ENCODE measurements around the gene GPR35. TPM values are rescaled to one million over a fixed set of nuclear protein-coding genes. Genes with fewer than 3 reads are reported as not detected.

Gene GPR35
- total and polyA plus RNA-seq, 10 of the 15 experiments (the other 5 are each of a cell fraction or from before 2014, with no cell fraction given) = 0.14 to 1.6 (median 0.75) TPM; not detected in 3

DNA sequence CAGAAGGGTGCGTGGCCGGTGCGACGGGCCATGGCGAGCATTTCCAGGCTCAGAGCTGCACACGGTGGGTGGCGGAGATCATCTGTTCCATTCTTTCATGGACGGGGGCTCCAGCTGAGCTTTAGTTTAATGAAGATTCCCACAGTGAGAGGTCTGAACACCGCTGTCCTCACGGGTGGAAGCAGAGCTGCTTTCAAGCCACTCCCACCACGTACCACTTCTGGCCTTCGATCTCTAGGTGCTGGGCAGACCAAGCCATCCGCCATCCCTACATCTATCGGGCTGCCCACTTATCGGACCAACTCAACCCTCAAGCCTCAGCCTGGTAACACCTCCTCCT, 18.5 kb downstream of the GPR35 start (continued):
- TF ChIP-seq, protein P1, sequence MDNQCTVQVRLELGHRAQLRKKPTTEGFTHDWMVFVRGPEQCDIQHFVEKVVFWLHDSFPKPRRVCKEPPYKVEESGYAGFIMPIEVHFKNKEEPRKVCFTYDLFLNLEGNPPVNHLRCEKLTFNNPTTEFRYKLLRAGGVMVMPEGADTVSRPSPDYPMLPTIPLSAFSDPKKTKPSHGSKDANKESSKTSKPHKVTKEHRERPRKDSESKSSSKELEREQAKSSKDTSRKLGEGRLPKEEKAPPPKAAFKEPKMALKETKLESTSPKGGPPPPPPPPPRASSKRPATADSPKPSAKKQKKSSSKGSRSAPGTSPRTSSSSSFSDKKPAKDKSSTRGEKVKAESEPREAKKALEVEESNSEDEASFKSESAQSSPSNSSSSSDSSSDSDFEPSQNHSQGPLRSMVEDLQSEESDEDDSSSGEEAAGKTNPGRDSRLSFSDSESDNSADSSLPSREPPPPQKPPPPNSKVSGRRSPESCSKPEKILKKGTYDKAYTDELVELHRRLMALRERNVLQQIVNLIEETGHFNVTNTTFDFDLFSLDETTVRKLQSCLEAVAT (IDR thresholded peaks at IDR 0.05) = no peak
- no peak for TF ChIP-seq KDM1A (IDR thresholded peaks at IDR 0.05; ENCODE audit: borderline replicate concordance)

DNA sequence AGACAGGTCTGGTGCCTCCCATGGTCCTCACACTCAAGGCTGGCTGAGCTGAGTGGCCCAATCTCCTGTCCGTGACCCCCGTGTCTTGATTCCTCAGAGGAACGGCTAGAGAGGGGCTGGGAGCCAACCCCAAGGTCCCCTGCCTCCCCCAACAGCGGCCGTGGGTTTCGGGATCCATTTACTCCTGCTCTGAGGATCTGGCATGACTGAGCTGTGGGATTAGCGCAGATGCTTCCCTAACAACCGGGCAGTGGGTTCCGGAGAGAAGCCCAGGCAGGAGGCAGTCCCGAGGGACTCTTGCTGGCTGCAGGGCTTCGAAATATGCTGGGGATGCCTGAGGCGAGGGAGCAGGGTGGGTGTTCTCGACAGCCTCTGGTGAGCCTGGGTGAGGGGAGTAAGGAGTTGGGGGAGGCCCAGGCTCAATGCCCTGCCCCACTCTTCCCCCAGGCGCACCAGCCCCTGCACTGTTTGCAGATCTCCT, 18.9 kb downstream of the GPR35 start:
- Histone ChIP-seq H3K4me1 (ENCODE audit: control insufficient read depth, insufficient read depth, low read length) (no peaks in the 10 kb centered on the region), H3K9ac (ENCODE audit: control insufficient read depth, insufficient read depth, low read length) (no peak overlapping the region), H3K36me3 (ENCODE audit: control insufficient read depth in 2 of 2, insufficient read depth in 2 of 2, low read length in 1 of 2) (no peaks in the 10 kb centered on the region), H3K9me3 (replicated peaks; ENCODE audit: control insufficient read depth, insufficient read depth, low read length) (no peaks in the 10 kb centered on the region; the same call in 2 of the 3 replicates), H4K20me1 (ENCODE audit: control insufficient read depth, insufficient read depth) (no peaks in the 10 kb centered on the region), H3K79me2 (ENCODE audit: control insufficient read depth, insufficient read depth, low read length) (no peaks in the 10 kb centered on the region), H2AFZ (ENCODE audit: control insufficient read depth, low read depth, low read length) (no peak overlapping the region), H3K27ac (ENCODE audit: control insufficient read depth, insufficient read depth) (no peak overlapping the region), H3K4me3 (no peak overlapping the region), H3K27me3 (replicated peaks in 1 of 2; ENCODE audit: control insufficient read depth in 2 of 2, insufficient read depth in 2 of 2, low read length in 1 of 2) (no peaks in the 10 kb centered on the region; a peak in 2 of 4 replicates), H3K4me2 (ENCODE audit: control insufficient read depth, insufficient read depth) (no peak overlapping the region)
- ChIA-PET CTCF (no interaction called here), RAD21 (ENCODE audit: unreplicated experiment) (interaction anchor here (1.2 kb wide), 1 partner anchor 130 kb away, joined by 3 read pairs; no protein-coding TSS in a partner anchor), SMC1A (ENCODE audit: uncharacterized antibody, unreplicated experiment) (no interaction called here), POLR2A (no interaction called here)
- in situ Hi-C loops (cut with MboI) = no loop called here
- intact Hi-C loops (cut with micrococcal nuclease; ENCODE audit: unreplicated experiment) = no loop called here
- FAIRE-seq = no peak
- ATAC-seq = no peak
- no TSS peak for BruUV-seq (replicated peaks)
- 35% methylated on average over 13 of the region's 14 CpGs for whole genome bisulfite sequencing (ENCODE audit: insufficient coverage, insufficient replicate concordance, low lambda C conversion rate, missing lambda C conversion rate)
- DNase-seq (ENCODE audit: low read depth, low spot score) = no peak
- TF ChIP-seq TBL1XR1 (IDR thresholded peaks at IDR 0.05; ENCODE audit: low read depth, low read length) = no peak

DNA sequence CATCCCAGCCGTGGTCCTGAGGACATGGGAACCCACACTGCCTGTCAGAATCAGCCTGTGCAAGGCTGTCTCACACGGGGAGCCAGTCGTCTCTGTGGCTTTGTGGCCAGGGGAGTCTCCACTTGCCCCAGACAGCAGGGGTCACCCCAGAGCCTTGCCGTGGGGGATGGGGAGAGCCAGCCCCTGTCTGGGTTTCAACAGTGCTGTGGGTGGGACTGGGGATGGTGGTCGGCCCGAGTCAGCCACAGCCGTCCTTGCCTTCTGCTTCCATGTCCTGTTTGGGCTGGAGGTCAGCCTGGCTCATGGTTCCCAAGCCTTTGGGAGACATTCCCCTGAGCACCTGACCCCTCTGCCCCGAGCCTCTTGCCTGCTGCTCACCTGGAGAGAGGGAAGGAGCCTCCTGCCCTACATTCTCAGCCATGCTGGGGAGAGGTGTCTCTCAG, 19.6 kb downstream of the GPR35 start:
- POLR2A ChIA-PET = no interaction called here
- Histone ChIP-seq H3K27me3 (replicated peaks in 1 of 2; ENCODE audit: control insufficient read depth in 2 of 2, insufficient read depth in 2 of 2, low read length in 1 of 2) (peaks cover 0 to 3% of the 10 kb centered on the region in 2 experiments; a peak in 2 of 4 replicates), H3K4me3 (no peak overlapping the region), H3K4me2 (ENCODE audit: control insufficient read depth, insufficient read depth) (no peak overlapping the region), H3K9me3 (replicated peaks; ENCODE audit: control insufficient read depth, insufficient read depth, low read length) (no peaks in the 10 kb centered on the region; the same call in 2 of the 3 replicates), H2AFZ (ENCODE audit: control insufficient read depth, low read depth, low read length) (no peak overlapping the region), H3K27ac (ENCODE audit: control insufficient read depth, insufficient read depth) (no peak overlapping the region), H3K36me3 (ENCODE audit: control insufficient read depth in 2 of 2, insufficient read depth in 2 of 2, low read length in 1 of 2) (no peaks in the 10 kb centered on the region), H4K20me1 (ENCODE audit: control insufficient read depth, insufficient read depth) (no peaks in the 10 kb centered on the region), H3K4me1 (ENCODE audit: control insufficient read depth, insufficient read depth, low read length) (no peaks in the 10 kb centered on the region), H3K9ac (ENCODE audit: control insufficient read depth, insufficient read depth, low read length) (no peak overlapping the region), H3K79me2 (ENCODE audit: control insufficient read depth, insufficient read depth, low read length) (no peaks in the 10 kb centered on the region)
- SMC1A ChIA-PET (ENCODE audit: uncharacterized antibody, unreplicated experiment) = no interaction called here
- ATAC-seq = no peak
- in situ Hi-C loops (cut with MboI) (no loop called here), intact Hi-C loops (cut with micrococcal nuclease; ENCODE audit: unreplicated experiment) (no loop called here)
- RAD21 ChIA-PET (ENCODE audit: unreplicated experiment) = no interaction called here
- BruUV-seq (replicated peaks) = no TSS peak
- 7% methylated on average over 8 of the region's 8 CpGs for WGBS (ENCODE audit: insufficient coverage, insufficient replicate concordance, low lambda C conversion rate, missing lambda C conversion rate)
- FAIRE-seq = no peak
- CTCF ChIA-PET = no interaction called here
- DNase-seq (ENCODE audit: low read depth, low spot score) = no peak
- TF ChIP-seq, protein P2, sequence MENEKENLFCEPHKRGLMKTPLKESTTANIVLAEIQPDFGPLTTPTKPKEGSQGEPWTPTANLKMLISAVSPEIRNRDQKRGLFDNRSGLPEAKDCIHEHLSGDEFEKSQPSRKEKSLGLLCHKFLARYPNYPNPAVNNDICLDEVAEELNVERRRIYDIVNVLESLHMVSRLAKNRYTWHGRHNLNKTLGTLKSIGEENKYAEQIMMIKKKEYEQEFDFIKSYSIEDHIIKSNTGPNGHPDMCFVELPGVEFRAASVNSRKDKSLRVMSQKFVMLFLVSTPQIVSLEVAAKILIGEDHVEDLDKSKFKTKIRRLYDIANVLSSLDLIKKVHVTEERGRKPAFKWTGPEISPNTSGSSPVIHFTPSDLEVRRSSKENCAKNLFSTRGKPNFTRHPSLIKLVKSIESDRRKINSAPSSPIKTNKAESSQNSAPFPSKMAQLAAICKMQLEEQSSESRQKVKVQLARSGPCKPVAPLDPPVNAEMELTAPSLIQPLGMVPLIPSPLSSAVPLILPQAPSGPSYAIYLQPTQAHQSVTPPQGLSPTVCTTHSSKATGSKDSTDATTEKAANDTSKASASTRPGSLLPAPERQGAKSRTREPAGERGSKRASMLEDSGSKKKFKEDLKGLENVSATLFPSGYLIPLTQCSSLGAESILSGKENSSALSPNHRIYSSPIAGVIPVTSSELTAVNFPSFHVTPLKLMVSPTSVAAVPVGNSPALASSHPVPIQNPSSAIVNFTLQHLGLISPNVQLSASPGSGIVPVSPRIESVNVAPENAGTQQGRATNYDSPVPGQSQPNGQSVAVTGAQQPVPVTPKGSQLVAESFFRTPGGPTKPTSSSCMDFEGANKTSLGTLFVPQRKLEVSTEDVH (IDR thresholded peaks at IDR 0.05; ENCODE audit: low read depth, partially characterized antibody) = no peak
- TF ChIP-seq, protein P3, sequence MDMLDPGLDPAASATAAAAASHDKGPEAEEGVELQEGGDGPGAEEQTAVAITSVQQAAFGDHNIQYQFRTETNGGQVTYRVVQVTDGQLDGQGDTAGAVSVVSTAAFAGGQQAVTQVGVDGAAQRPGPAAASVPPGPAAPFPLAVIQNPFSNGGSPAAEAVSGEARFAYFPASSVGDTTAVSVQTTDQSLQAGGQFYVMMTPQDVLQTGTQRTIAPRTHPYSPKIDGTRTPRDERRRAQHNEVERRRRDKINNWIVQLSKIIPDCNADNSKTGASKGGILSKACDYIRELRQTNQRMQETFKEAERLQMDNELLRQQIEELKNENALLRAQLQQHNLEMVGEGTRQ (IDR thresholded peaks at IDR 0.05; ENCODE audit: borderline replicate concordance, low read depth, low read length) = no peak
- TF ChIP-seq MEF2A (IDR thresholded peaks at IDR 0.05; ENCODE audit: insufficient read depth, low read depth, low read length) (no peak), POU2F2 (IDR thresholded peaks at IDR 0.05; ENCODE audit: borderline replicate concordance, low read depth, low read length) (no peak), SREBF2 (IDR thresholded peaks at IDR 0.05; ENCODE audit: low read length) (no peak), BHLHE40 (IDR thresholded peaks at IDR 0.05; ENCODE audit: borderline replicate concordance in 1 of 2, low read depth in 2 of 2, low read length in 1 of 2) (no peak)
- TF ChIP-seq, protein P4, sequence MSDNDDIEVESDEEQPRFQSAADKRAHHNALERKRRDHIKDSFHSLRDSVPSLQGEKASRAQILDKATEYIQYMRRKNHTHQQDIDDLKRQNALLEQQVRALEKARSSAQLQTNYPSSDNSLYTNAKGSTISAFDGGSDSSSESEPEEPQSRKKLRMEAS (IDR thresholded peaks at IDR 0.05; ENCODE audit: low read depth, low read length) = no peak

All from GM12878 (cell line).